ENCODE results near the gene GPX8.

GRCh38 chr5:55191165-55191564, 31.2 kb downstream of the GPX8 start:
- TF ChIP-seq ZNF592 (IDR thresholded peaks at IDR 0.05), result no peak
- TF ChIP-seq WHSC1 (IDR thresholded peaks at IDR 0.05; ENCODE audit: low read length), result no peak
- no peak for TF ChIP-seq ZNF217 (CRISPR knock-in tag; IDR thresholded peaks at IDR 0.05)
- TF ChIP-seq ZBTB17 (CRISPR knock-in tag; IDR thresholded peaks at IDR 0.05), result no peak
- TF ChIP-seq ATF7 (IDR thresholded peaks at IDR 0.05), result no peak
- no peak for TF ChIP-seq CTCF (IDR thresholded peaks at IDR 0.05 in 2 of 3, conservative IDR thresholded peaks at IDR 0.05 in 1 of 3; ENCODE audit: insufficient read depth in 2 of 3, low read depth in 1 of 3, low read length in 3 of 3)
- no peak for TF ChIP-seq SMAD4 (CRISPR knock-in tag; conservative IDR thresholded peaks at IDR 0.05)
- no peak for TF ChIP-seq SETDB1 (IDR thresholded peaks at IDR 0.05; ENCODE audit: low read length)
- TF ChIP-seq NFE2 (IDR thresholded peaks at IDR 0.05; ENCODE audit: low read depth), result no peak
- no peak for TF ChIP-seq NKRF (IDR thresholded peaks at IDR 0.05; ENCODE audit: borderline replicate concordance)
- no peak for TF ChIP-seq VEZF1 (CRISPR knock-in tag; IDR thresholded peaks at IDR 0.05)
- TF ChIP-seq TAF1 (IDR thresholded peaks at IDR 0.05; ENCODE audit: control insufficient read depth, extremely low read depth, insufficient read depth, low read length, severe bottlenecking), result no peak
